Activated CD4-positive, alpha-beta T cell treated with anti-CD3 and anti-CD28 coated beads for 1 hour (primary cell): ENCODE data around the gene HBEGF.

Source experiments
- DNase-seq: peaks from one replicate; pipeline ENCODE4 v3.0.0-alpha.2; 2020

The HBEGF gene, protein sequence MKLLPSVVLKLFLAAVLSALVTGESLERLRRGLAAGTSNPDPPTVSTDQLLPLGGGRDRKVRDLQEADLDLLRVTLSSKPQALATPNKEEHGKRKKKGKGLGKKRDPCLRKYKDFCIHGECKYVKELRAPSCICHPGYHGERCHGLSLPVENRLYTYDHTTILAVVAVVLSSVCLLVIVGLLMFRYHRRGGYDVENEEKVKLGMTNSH

GRCh38 chr5:140346348-140347221 lies at the start of gene HBEGF:
HBEGF (minus strand) TSS chr5:140346603; CDS start chr5:140346328, 275 bp downstream.
- peak; percentile 13 for DNase-seq

DNA sequence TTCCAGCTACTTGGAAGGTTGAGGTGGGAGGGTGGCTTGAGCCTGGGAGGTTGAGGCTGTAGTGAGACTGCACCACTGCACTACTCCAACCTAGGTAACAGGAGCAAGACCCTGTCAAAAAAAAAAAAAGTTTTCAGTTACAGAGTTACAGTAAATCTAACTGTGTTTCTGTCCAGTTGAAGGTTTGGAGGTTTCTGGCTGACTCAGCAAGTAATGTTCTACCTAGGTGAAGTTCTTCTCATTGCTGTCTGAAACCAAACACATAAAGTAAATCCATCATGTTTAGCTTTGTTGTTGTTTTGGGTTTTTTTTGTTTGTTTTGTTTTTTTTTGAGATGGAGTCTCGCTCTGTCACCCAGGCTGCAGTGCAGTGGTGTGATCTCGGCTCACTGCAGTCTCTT lies 47.3 kb upstream of the HBEGF start:
- no peak for DNase-seq

- DNase-seq, result no peak
Observed at GRCh38 chr5:140391732-140392131, 45.3 kb upstream of the HBEGF start.

DNA sequence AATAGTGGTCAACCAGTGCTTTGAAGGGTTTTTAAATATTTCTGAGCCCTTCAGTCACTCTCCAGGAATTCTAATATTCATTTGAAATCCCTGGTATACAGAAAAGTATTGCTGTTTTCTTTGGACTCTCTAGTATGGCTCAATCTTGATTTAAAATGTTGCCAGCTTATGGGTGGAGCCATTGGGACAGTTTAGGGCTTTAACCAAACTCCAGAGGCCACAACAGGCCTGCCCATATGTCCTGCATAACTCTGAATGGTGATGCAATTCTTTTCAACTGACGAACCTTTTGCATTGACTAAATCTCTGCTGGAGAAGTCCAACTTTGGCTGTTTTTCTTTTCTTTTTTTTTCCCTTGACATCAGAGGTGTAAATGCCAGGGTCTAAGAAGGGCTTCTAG lies 44.9 kb upstream of the HBEGF start:
- DNase-seq, result no peak

- DNase-seq, result no peak
Observed at GRCh38 chr5:140388052-140388451, 41.6 kb upstream of the HBEGF start.

GRCh38 chr5:140383300-140383699 lies 36.9 kb upstream of the HBEGF start:
- no peak for DNase-seq

- DNase-seq, result no peak
Observed at GRCh38 chr5:140382866-140383265, 36.5 kb upstream of the HBEGF start.

DNA sequence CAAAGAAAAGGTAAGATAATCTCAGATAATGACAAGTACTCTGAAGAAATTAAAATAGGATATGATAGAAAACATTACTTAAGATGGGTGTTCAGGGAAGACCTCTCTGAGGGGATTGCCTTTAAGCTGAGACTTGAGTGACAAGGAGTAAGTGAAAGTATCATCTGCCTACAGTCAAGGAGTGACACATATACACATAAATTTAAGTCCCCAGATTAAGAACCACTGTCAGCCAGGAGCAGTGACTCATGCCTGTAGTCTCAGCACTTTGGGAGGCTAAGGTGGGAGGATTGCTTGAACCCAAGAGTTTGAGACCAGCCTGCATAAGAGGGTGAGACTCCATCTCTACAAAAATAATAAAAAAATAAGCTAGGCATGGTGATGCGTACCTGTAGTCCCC lies 35.6 kb upstream of the HBEGF start:
- DNase-seq, result no peak

DNA sequence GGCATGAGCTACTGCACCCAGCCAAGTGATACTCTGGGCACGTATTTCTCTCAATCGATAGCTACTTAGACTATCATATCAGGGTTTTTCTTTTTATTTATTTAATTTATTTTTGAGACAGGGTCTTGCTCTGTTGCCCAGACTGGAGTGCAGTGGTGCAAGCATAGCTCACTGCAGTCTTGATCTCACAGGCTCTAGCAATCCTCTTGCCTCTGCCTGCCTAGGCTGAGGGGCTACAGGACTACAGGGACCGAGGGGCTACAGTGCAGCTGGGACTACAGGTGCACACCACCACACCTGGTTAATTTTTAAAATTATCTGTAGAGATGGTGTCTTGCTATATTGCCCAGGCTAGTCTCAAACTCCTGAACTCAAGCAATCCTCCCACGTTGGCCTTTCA lies 34.9 kb upstream of the HBEGF start:
- no peak for DNase-seq

GRCh38 chr5:140372971-140373487 lies 26.6 kb upstream of the HBEGF start:
- no peak for DNase-seq

DNA sequence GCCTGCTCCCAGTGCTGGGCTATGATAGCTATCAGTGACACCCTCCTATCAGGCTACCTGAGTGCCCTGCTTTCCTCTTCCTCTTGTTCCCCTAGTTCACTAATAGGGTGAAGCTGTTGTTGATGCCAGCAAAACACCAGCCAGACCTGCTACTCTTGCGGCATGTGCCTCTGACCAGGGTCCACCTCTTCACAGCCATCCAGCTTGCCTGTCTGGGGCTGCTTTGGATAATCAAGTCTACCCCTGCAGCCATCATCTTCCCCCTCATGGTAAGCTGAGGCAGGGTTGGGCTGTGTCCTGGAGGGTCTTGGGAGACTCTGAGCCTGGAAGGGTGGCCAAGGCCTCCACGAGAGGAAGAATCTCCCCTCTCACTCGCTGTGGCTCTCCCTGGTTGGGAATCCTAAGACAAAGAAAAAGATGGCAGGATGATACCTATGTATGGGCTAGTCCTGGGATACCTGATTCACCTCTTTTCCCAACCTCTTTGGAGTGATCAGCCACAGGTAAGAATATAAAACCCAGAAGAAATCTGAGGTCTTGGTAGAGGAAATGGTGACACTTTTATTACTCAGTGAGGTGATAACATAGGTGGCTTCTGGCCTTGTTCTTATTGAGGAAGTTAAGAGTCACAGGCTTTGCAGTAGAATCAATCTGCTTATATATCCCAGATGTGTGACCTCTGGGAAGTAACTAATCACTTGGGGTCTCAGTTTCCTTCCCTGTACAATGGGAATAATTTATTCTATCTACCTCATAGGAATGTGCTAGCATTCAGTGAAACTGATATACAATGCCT lies 25.2 kb upstream of the HBEGF start:
- no peak for DNase-seq

DNA sequence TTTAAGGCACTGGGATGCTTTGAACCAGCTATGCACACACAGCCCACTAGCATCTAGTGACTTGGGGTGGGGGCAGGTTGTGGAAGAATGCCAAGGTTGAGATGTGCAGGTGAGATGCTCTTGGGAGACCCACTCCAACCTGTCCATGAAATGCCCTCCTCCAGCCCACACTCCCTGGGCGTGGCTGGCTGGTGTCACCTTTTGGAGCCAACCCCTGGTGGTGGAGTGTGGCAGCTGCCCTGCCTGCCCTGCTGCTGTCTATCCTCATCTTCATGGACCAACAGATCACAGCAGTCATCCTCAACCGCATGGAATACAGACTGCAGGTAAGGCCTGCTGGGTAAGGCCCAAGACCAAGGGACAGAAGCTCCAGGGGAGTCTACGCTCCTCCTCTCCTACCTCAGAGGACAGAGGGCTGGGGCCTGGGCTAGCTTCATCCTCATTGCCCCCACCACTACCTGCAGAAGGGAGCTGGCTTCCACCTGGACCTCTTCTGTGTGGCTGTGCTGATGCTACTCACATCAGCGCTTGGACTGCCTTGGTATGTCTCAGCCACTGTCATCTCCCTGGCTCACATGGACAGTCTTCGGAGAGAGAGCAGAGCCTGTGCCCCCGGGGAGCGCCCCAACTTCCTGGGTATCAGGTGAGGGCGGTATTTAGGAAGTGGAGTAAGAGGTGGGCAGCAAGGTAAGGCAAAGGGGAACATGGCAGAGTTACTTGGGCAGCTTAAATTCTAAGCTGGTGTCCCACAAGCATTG lies 21.0 kb upstream of the HBEGF start:
- DNase-seq, result no peak

DNA sequence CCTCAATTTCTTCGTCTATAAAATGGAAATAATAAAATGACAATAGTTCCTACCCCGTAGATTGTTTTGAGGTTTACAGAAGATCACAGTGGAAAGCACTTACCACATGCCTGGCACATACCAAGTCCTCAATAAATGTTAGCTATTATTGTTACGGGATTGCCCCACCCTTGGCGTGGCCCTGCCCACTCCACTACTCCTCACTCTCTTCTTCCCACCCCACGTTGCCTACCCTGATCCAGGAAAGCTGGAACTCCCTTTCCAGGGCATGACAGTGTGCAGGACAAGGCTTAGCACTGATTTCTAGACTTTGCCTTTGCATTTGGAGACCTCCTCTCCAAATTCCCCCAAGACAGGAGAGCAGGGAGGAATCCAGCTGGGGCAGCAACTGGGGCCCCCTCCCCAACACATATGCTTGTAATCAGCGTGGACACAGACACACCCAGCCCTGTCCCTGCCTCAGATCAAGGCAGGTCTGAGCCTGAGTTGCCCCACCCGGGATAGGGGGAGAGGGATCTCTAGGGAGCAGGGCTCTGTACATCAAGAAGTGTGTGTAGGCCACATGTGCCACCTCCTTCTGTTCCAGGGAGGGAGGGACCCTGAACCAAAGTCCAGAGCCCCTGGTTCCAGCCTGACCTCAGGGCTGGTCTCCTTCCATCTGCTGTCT lies 20.3 kb upstream of the HBEGF start:
- no peak for DNase-seq

DNA sequence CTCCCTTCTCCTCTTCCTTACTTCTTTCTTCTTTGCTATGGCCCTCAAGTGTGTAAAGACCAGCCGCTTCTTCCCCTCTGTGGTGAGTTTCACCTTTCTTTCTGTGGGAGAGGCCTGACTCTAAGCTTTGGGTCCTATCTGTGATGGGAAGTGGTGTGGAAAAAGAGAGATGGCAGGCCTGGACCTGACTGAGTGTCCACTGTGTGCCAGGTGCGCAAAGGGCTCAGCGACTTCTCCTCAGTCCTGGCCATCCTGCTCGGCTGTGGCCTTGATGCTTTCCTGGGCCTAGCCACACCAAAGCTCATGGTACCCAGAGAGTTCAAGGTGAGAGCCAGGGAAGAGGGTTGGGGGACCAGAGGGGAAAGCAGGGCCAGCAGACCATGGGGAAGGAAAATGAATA lies 19.5 kb upstream of the HBEGF start:
- no peak for DNase-seq

DNA sequence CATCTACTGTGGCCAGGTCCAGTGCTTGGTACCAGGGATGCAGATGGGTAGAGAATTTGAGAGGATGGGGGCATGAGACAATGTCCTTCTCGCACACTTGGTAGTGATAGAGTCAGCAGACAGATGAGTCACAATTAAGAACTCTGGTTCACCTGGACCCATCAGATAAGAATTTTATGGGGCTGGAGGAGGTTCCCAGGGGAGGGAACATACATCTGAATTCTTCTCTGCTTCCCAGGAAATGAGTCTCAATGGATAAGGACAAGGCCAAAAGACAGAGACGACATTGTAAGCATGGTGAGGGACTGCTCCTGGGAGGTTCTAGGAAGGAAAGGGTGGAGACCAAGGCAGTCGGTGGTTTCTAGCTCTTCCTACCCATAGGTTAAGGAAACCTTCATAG lies 18.9 kb upstream of the HBEGF start:
- no peak for DNase-seq

DNA sequence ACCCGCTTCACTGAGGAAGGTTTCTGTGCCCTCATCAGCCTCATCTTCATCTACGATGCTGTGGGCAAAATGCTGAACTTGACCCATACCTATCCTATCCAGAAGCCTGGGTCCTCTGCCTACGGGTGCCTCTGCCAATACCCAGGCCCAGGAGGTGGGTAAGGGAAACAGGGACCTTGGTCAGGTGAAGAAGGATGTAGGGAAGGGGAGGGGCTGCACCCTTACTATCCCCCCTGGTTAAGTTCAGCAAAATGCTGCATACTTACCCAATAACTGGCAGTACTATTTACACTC lies 18.0 kb upstream of the HBEGF start:
- DNase-seq, result no peak

- DNase-seq, result no peak
Observed at GRCh38 chr5:140363631-140364471, 17.4 kb upstream of the HBEGF start.

DNA sequence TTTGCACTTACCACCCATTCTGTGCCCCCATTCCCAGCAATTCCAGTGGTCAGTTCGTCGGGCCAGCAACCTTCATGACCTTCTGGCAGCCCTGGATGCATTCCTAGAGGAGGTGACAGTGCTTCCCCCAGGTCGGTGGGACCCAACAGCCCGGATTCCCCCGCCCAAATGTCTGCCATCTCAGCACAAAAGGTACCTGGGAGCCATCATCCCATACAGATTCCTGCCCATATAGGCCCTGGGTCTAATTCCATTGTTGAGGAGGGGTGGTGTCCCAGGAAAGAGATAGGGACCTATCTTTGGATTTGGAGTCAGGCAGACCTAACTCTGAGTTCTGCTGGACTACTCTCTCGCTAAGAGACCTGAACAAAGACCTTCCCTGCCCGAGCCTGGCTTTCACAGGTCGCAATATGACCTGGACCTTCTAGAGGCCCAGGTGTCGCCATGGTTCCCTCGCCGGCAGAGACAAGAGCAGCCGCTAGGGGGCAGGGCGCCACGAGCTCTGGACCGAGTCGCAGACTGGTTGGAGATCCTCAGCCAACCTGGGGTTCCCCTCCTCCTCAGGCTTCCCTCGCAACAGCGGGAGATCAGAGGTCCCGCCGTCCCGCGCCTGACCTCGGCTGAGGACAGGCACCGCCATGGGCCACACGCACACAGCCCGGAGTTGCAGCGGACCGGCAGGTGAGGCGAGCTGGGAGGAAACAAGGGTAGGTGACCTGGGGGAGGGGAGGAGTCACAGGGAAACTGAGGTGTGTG lies 16.6 kb upstream of the HBEGF start:
- peak; percentile 71 for DNase-seq

DNA sequence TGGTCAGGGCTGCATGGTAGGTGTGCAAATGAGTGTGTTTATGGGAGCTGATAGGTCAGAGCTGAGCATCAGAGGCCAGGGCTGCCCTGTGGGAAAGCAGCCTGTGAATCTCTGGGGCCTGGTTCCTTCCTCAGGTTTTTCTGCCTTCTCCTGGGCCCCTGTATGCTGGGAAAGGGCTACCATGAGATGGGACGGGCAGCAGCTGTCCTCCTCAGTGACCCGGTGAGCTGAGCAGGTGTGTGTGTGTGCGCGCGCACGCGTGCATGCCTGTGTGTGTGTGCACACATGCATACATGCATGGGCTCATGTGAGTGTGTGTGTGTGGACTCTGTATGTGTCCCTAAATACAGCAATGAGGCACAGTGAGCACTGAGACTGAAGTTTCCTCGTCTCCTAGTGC lies 15.9 kb upstream of the HBEGF start:
- no peak for DNase-seq

DNA sequence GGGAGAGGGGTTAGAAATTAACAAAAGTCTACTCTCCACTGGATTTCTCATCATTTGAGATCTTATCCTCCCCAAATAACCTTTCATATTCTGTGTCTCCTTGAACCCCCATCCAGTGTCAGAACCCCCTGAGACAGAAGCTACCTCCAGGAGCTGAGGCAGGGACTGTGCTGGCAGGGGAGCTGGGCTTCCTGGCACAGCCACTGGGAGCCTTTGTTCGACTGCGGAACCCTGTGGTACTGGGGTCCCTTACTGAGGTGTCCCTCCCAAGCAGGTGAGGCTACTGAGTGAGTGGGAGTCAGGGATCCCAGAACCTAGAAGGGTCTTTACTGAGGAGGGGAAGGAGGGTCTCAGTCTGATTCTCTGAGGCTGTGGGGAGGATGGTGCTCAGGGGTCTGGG lies 15.5 kb upstream of the HBEGF start:
- no peak for DNase-seq
